ENCODE results near the gene MEI1. TPM values are rescaled to one million over a fixed set of nuclear protein-coding genes. Genes with fewer than 3 reads are reported as not detected.

Gene MEI1, protein sequence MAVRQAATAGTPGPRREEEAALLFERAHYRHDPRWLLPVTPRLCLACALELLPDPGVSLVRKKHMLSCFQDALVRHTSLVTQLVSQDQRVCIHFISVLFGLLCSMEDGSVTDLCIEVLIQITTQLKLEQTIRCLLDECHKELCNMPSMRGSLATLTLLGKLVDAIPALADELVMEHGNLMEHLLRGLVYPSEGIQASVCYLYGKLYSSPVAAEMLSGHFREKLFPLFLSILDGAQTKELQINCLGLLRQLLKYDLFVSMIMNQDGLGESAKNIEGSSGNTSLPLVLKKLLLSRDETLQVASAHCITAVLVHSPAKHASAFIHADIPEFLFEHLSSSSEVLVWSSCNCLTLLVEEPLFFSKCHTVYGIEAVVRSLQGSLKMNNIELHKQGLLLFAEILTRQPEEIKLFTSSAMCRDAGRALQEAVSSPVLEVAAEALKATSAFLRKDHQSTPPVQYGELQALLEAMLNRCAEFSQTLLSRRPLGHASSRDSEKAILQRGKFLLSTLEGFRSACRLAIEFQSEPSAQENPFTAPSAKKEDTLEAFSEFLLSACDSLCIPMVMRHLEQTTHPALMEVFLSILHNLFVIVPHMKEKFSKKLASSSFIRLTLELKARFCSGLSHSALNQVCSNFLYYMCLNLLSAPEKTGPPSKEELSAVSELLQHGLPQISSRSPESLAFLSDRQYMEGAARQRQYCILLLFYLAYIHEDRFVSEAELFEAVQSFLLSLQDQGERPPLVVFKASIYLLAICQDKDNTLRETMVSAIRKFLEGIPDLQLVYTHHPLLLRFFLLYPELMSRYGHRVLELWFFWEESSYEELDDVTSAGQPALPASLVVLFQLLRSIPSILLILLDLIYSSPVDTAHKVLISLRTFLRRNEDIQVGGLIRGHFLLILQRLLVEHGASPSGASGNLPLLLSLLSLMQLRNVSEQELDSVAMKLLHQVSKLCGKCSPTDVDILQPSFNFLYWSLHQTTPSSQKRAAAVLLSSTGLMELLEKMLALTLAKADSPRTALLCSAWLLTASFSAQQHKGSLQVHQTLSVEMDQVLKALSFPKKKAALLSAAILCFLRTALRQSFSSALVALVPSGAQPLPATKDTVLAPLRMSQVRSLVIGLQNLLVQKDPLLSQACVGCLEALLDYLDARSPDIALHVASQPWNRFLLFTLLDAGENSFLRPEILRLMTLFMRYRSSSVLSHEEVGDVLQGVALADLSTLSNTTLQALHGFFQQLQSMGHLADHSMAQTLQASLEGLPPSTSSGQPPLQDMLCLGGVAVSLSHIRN
- total RNA-seq, result 0.50 and 1.2 TPM in 2 replicates

GRCh38 chr22:41699264-41700107 is at the start of gene MEI1:
Gene MEI1 (plus strand): TSS chr22:41699503. CDS start chr22:41699539, 36 bp downstream.

GRCh38 chr22:41688365-41689211 is 10.7 kb upstream of the MEI1 start, which contains the start of gene SNU13:
Gene SNU13 (minus strand): TSS chr22:41688867. CDS start chr22:41688796, 71 bp downstream.

DNA sequence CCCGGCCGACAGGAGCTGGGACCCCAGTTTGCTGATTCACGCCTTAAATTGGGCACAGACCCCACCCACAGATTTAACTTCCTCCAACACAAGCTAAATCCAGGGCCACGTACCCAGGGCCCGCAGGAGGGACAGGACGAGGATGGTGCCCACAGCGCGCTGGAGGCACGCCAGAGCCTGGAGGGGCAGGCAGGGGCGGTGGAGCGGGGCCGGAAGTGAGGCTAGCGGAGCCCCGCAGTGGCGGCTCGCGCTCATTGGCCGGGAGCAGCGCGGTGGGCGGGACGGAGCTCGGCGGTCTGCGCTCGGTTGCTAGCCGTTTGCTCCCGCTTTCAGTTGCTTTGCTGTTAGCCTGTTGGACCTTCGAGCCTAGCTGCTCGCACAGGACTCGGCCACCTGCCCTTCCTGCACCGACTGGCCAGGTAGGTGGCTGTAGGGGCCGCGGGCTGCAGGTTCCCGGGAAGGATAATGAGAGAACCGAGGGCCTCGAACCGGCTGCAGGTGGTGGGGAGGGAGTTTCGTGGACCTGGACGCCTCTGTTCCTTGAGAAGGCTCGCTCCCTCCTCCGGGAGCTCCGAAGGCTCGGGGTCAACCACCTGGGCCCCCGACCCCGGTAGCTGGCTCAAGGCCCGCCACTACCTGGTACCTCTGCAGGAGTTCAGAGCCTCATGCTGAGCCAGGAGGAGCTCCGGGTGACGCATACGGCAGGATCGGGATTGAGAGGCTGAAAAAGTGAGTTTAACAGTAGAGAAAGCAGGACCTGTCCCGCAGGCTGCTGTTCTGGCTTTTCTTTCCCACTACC is 101.2 kb downstream of the MEI1 start, which contains the start of gene CCDC134:
TSS of gene CCDC134 (plus strand) at position 332 of the 799 bp plus-strand sequence. CDS start 8,212 bp downstream, outside the sequence.

GRCh38 chr22:41832553-41833368 is 133.5 kb downstream of the MEI1 start, which contains the start of gene SREBF2:
Gene SREBF2 (plus strand): TSS chr22:41833105. CDS start chr22:41833271, 166 bp downstream.

Other genes with a start within 250 kb of the MEI1 start
- 52.2 and 61.0 TPM in 2 replicates for gene PHF5A, start 230.8 kb upstream of the MEI1 start, total RNA-seq
- 79.2 and 83.8 TPM in 2 replicates for gene ACO2, start 230.4 kb upstream of the MEI1 start, total RNA-seq
- gene POLR3H, start 155.0 kb upstream of the MEI1 start, total RNA-seq, result 14.0 and 14.8 TPM in 2 replicates
- 14.1 and 15.5 TPM in 2 replicates for gene CSDC2, start 138.5 kb upstream of the MEI1 start, total RNA-seq
- 75.3 and 78.5 TPM in 2 replicates for gene PMM1, start 109.7 kb upstream of the MEI1 start, total RNA-seq
- 18.3 and 20.1 TPM in 2 replicates for gene DESI1, start 78.5 kb upstream of the MEI1 start, total RNA-seq
- gene XRCC6, start 78.2 kb upstream of the MEI1 start, total RNA-seq, result 396 and 414 TPM in 2 replicates
- gene SNU13, start 10.6 kb upstream of the MEI1 start, total RNA-seq, result 144 and 149 TPM in 2 replicates
- gene CCDC134, start 101.2 kb downstream of the MEI1 start, total RNA-seq, result 8.4 and 9.5 TPM in 2 replicates
- gene SREBF2, start 133.6 kb downstream of the MEI1 start, total RNA-seq, result 99.9 and 103 TPM in 2 replicates
- gene SHISA8, start 215.6 kb downstream of the MEI1 start, total RNA-seq, result not detected in 2 replicates
- gene TNFRSF13C, start 227.3 kb downstream of the MEI1 start, total RNA-seq, result under 0.01 and 0.15 TPM in 2 replicates
- gene CENPM, start 247.6 kb downstream of the MEI1 start, total RNA-seq, result 42.2 and 49.5 TPM in 2 replicates

Data from bronchus fibroblast of lung (primary cell).